Smooth muscle cell (in vitro differentiated cells): ENCODE results near the gene CCDC88A. TPM values are rescaled to one million over a fixed set of nuclear protein-coding genes. Genes with fewer than 3 reads are reported as not detected.

Source experiments
- DNase-seq: peaks from one replicate; lab custom pipeline; 2025; ENCODE audit not compliant: unreplicated experiment; lab: John Stamatoyannopoulos, UW
- H2AFZ ChIP-seq: fragments of 200-600 bp; sonication (generic); 2 replicates; pipeline ENCODE4 v1.6.0; 2016; ENCODE audit warnings: antibody characterized with exemption, low read depth, mild to moderate bottlenecking
- H3F3A ChIP-seq: fragments of 200-600 bp; sonication (generic); 2 replicates; pipeline ENCODE4 v1.6.0; 2017; ENCODE audit warnings: antibody characterized with exemption, low read depth
- H3K27ac ChIP-seq: fragments of 200-600 bp; sonication (generic); 2 replicates; pipeline ENCODE4 v1.5.1; 2016; ENCODE audit warnings: low read depth, mild to moderate bottlenecking
- H3K27me3 ChIP-seq: fragments of 200-600 bp; sonication (generic); 2 replicates; pipeline ENCODE4 v1.6.1; 2016; ENCODE audit warnings: low read depth, mild to moderate bottlenecking
- H3K36me3 ChIP-seq: fragments of 200-600 bp; sonication (generic); 2 replicates; pipeline ENCODE4 v1.5.1; 2016; ENCODE audit warnings: low read depth
- H3K4me1 ChIP-seq: fragments of 200-600 bp; sonication (generic); 2 replicates; pipeline ENCODE4 v1.5.1; 2016; ENCODE audit warnings: low read depth
- H3K4me2 ChIP-seq: fragments of 200-600 bp; sonication (generic); 2 replicates; pipeline ENCODE4 v1.6.0; 2016; ENCODE audit warnings: mild to moderate bottlenecking
- H3K4me3 ChIP-seq: fragments of 200-600 bp; sonication (generic); 2 replicates; pipeline ENCODE4 v1.5.1; 2016; ENCODE audit warnings: mild to moderate bottlenecking
- H3K79me2 ChIP-seq: fragments of 200-600 bp; sonication (generic); 2 replicates; pipeline ENCODE4 v1.6.0; 2016; ENCODE audit warnings: low read depth, mild to moderate bottlenecking
- H3K9ac ChIP-seq: fragments of 200-600 bp; sonication (generic); 2 replicates; pipeline ENCODE4 v1.6.0; 2016; ENCODE audit warnings: low read depth
- H3K9me3 ChIP-seq: fragments of 200-600 bp; sonication (generic); replicated peaks from 2 replicates; pipeline ENCODE4 v1.5.1; 2016; ENCODE audit warnings: low read depth
- H4K20me1 ChIP-seq: fragments of 200-600 bp; sonication (generic); 2 replicates; pipeline ENCODE4 v1.6.0; 2016; ENCODE audit warnings: low read depth
- CTCF ChIP-seq: fragments of 200-600 bp; sonication (generic); IDR thresholded peaks from 2 replicates; pipeline ENCODE4 v1.5.1; 2017; ENCODE audit warnings: borderline replicate concordance, mild to moderate bottlenecking, antibody characterized with exemption; ENCODE audit not compliant: insufficient read depth, poor library complexity, severe bottlenecking
- WGBS: methylation state at CpG from one replicate; pipeline ENCODE4 v1.1.7; 2016; ENCODE audit warnings: low lambda C conversion rate; 5-methylcytosine and 5-hydroxymethylcytosine counted together
- polyA plus RNA-seq: library from polyadenylated mRNA; unstranded; fragments of >200 nt; fragmentation: Nextera tagmentation; extraction: Ambion mirVana; gene quantifications from 2 replicates; pipeline ENCODE4 v1.2.1, GENCODE V29; 2016
- total RNA-seq: library from RNA; depleted of rRNA; stranded (reverse); fragments of >200 nt; gene quantifications from 2 replicates; pipeline ENCODE4 v1.2.3, GENCODE V29; 2014

The CCDC88A gene
- total and polyA plus RNA-seq, 2 experiments from 2014 or later, result 28.8 to 71.1 TPM

- no peaks in the 10 kb centered on the region for H3K36me3 ChIP-seq
- WGBS, result 92% methylated on average over 9 of the region's 9 CpGs
- H2AFZ ChIP-seq, result no peak overlapping the region
- H3F3A ChIP-seq, result no peaks in the 10 kb centered on the region
- H3K4me1 ChIP-seq, result no peaks in the 10 kb centered on the region
- no peaks in the 10 kb centered on the region for H4K20me1 ChIP-seq
- H3K4me2 ChIP-seq, result no peak overlapping the region
- no peak overlapping the region for H3K9ac ChIP-seq
- H3K27ac ChIP-seq, result no peak overlapping the region
- H3K4me3 ChIP-seq, result no peak overlapping the region
- no peaks in the 10 kb centered on the region for H3K27me3 ChIP-seq
- H3K79me2 ChIP-seq, result no peaks in the 10 kb centered on the region
- no peak for TF ChIP-seq CTCF
- no peaks in the 10 kb centered on the region for H3K9me3 ChIP-seq
- DNase-seq, result no peak
Observed at GRCh38 chr2:55437515-55438390, 18.1 kb upstream of the CCDC88A start.

- Histone ChIP-seq H3K27me3 (no peaks in the 10 kb centered on the region), H3K27ac (no peak overlapping the region), H3K4me3 (no peak overlapping the region), H3K36me3 (no peaks in the 10 kb centered on the region), H3K4me1 (no peaks in the 10 kb centered on the region), H3F3A (no peaks in the 10 kb centered on the region), H2AFZ (peak overlapping the region; percentile 61), H3K9me3 (no peaks in the 10 kb centered on the region), H3K79me2 (no peaks in the 10 kb centered on the region), H4K20me1 (no peaks in the 10 kb centered on the region), H3K4me2 (no peak overlapping the region), H3K9ac (no peak overlapping the region)
- 58% methylated on average over 3 of the region's 3 CpGs for WGBS
- TF ChIP-seq CTCF, result peak; percentile 51
- no peak for DNase-seq
Observed at GRCh38 chr2:55431982-55432627, 12.4 kb upstream of the CCDC88A start.

- Histone ChIP-seq H3K4me2 (no peak overlapping the region), H4K20me1 (no peaks in the 10 kb centered on the region), H3K4me3 (no peak overlapping the region), H3K79me2 (no peaks in the 10 kb centered on the region), H2AFZ (no peak overlapping the region), H3K27ac (no peak overlapping the region), H3K27me3 (no peaks in the 10 kb centered on the region), H3K9ac (no peak overlapping the region), H3K4me1 (no peaks in the 10 kb centered on the region), H3K36me3 (no peaks in the 10 kb centered on the region), H3F3A (no peaks in the 10 kb centered on the region), H3K9me3 (no peaks in the 10 kb centered on the region)
- DNase-seq, result no peak
- 76% methylated on average over 3 of the region's 3 CpGs for WGBS
- no peak for TF ChIP-seq CTCF
Observed at GRCh38 chr2:55430211-55430975, 10.7 kb upstream of the CCDC88A start.
